Smooth muscle cell (in vitro differentiated cells): Measurements from ENCODE around the gene INPP5A. TPM values are rescaled to one million over a fixed set of nuclear protein-coding genes. Genes with fewer than 3 reads are reported as not detected.

Experiments
- DNase-seq: peaks from one replicate; lab custom pipeline; 2025; ENCODE audit not compliant: unreplicated experiment; lab: John Stamatoyannopoulos, UW
- H2AFZ ChIP-seq: fragments of 200-600 bp; sonication (generic); 2 replicates; pipeline ENCODE4 v1.6.0; 2016; ENCODE audit warnings: antibody characterized with exemption, low read depth, mild to moderate bottlenecking
- H3F3A ChIP-seq: fragments of 200-600 bp; sonication (generic); 2 replicates; pipeline ENCODE4 v1.6.0; 2017; ENCODE audit warnings: antibody characterized with exemption, low read depth
- H3K27ac ChIP-seq: fragments of 200-600 bp; sonication (generic); 2 replicates; pipeline ENCODE4 v1.5.1; 2016; ENCODE audit warnings: low read depth, mild to moderate bottlenecking
- H3K27me3 ChIP-seq: fragments of 200-600 bp; sonication (generic); 2 replicates; pipeline ENCODE4 v1.6.1; 2016; ENCODE audit warnings: low read depth, mild to moderate bottlenecking
- H3K36me3 ChIP-seq: fragments of 200-600 bp; sonication (generic); 2 replicates; pipeline ENCODE4 v1.5.1; 2016; ENCODE audit warnings: low read depth
- H3K4me1 ChIP-seq: fragments of 200-600 bp; sonication (generic); 2 replicates; pipeline ENCODE4 v1.5.1; 2016; ENCODE audit warnings: low read depth
- H3K4me2 ChIP-seq: fragments of 200-600 bp; sonication (generic); 2 replicates; pipeline ENCODE4 v1.6.0; 2016; ENCODE audit warnings: mild to moderate bottlenecking
- H3K4me3 ChIP-seq: fragments of 200-600 bp; sonication (generic); 2 replicates; pipeline ENCODE4 v1.5.1; 2016; ENCODE audit warnings: mild to moderate bottlenecking
- H3K79me2 ChIP-seq: fragments of 200-600 bp; sonication (generic); 2 replicates; pipeline ENCODE4 v1.6.0; 2016; ENCODE audit warnings: low read depth, mild to moderate bottlenecking
- H3K9ac ChIP-seq: fragments of 200-600 bp; sonication (generic); 2 replicates; pipeline ENCODE4 v1.6.0; 2016; ENCODE audit warnings: low read depth
- H3K9me3 ChIP-seq: fragments of 200-600 bp; sonication (generic); replicated peaks from 2 replicates; pipeline ENCODE4 v1.5.1; 2016; ENCODE audit warnings: low read depth
- H4K20me1 ChIP-seq: fragments of 200-600 bp; sonication (generic); 2 replicates; pipeline ENCODE4 v1.6.0; 2016; ENCODE audit warnings: low read depth
- WGBS: methylation state at CpG from one replicate; pipeline ENCODE4 v1.1.7; 2016; ENCODE audit warnings: low lambda C conversion rate; 5-methylcytosine and 5-hydroxymethylcytosine counted together
- polyA plus RNA-seq: library from polyadenylated mRNA; unstranded; fragments of >200 nt; fragmentation: Nextera tagmentation; extraction: Ambion mirVana; gene quantifications from 2 replicates; pipeline ENCODE4 v1.2.1, GENCODE V29; 2016
- total RNA-seq: library from RNA; depleted of rRNA; stranded (reverse); fragments of >200 nt; gene quantifications from 2 replicates; pipeline ENCODE4 v1.2.3, GENCODE V29; 2014
- TF ChIP-seq, protein P1 (sequence below): fragments of 200-600 bp; sonication (generic); IDR thresholded peaks from 2 replicates; pipeline ENCODE4 v1.5.1; 2017; ENCODE audit warnings: borderline replicate concordance, mild to moderate bottlenecking, antibody characterized with exemption; ENCODE audit not compliant: insufficient read depth, poor library complexity, severe bottlenecking

Gene INPP5A
- total and polyA plus RNA-seq, 2 experiments from 2014 or later, result 48.0 to 55.9 TPM

GRCh38 chr10:132603851-132604533 is 66.4 kb downstream of the INPP5A start:
- H3K27me3 ChIP-seq, result no peaks in the 10 kb centered on the region
- TF ChIP-seq, protein P1, sequence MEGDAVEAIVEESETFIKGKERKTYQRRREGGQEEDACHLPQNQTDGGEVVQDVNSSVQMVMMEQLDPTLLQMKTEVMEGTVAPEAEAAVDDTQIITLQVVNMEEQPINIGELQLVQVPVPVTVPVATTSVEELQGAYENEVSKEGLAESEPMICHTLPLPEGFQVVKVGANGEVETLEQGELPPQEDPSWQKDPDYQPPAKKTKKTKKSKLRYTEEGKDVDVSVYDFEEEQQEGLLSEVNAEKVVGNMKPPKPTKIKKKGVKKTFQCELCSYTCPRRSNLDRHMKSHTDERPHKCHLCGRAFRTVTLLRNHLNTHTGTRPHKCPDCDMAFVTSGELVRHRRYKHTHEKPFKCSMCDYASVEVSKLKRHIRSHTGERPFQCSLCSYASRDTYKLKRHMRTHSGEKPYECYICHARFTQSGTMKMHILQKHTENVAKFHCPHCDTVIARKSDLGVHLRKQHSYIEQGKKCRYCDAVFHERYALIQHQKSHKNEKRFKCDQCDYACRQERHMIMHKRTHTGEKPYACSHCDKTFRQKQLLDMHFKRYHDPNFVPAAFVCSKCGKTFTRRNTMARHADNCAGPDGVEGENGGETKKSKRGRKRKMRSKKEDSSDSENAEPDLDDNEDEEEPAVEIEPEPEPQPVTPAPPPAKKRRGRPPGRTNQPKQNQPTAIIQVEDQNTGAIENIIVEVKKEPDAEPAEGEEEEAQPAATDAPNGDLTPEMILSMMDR, result no peak
- H3K27ac ChIP-seq, result no peak overlapping the region
- no peak for DNase-seq
- H3K4me2 ChIP-seq, result no peak overlapping the region
- H3K4me1 ChIP-seq, result peaks cover 2% of the 10 kb centered on the region
- H3K79me2 ChIP-seq, result peaks cover 67% of the 10 kb centered on the region
- H3K36me3 ChIP-seq, result no peaks in the 10 kb centered on the region
- peaks cover 98% of the 10 kb centered on the region for H4K20me1 ChIP-seq
- H3K9me3 ChIP-seq, result peaks cover 8% of the 10 kb centered on the region
- no peak overlapping the region for H3K9ac ChIP-seq
- H3F3A ChIP-seq, result no peaks in the 10 kb centered on the region
- WGBS, result over 99% methylated on average over 19 of the region's 30 CpGs
- H2AFZ ChIP-seq, result no peak overlapping the region
- H3K4me3 ChIP-seq, result no peak overlapping the region

DNA sequence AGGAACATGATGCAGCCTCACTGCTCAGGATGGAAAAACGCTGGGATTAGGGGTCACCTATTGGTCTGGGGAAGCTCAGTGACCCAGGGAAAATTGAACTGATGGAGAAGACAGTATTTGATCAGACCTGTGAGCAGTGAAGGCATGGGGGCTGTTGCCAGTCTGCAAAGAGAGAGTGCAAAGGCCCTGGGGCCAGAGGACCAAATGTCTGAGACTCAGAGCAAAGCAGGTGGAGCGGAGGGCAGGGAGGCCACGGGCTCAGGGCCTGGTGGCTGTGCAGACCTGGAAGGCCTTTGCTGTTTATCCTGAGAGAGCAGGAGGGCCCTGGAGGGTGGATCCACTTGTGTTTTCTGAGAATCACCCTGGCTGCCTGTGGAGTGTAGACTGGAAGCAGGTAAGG is 67.1 kb downstream of the INPP5A start:
- Histone ChIP-seq H3K9me3 (peaks cover 8% of the 10 kb centered on the region), H3K27me3 (no peaks in the 10 kb centered on the region), H3F3A (no peaks in the 10 kb centered on the region), H3K36me3 (no peaks in the 10 kb centered on the region), H3K4me1 (peaks cover 2% of the 10 kb centered on the region), H4K20me1 (peaks cover 98% of the 10 kb centered on the region), H3K9ac (no peak overlapping the region), H3K4me2 (no peak overlapping the region), H3K4me3 (no peak overlapping the region), H2AFZ (no peak overlapping the region), H3K27ac (no peak overlapping the region), H3K79me2 (peaks cover 67% of the 10 kb centered on the region)
- WGBS, result 100% methylated on average over 3 of the region's 3 CpGs
- no peak for DNase-seq
- TF ChIP-seq, protein P1, result no peak

DNA sequence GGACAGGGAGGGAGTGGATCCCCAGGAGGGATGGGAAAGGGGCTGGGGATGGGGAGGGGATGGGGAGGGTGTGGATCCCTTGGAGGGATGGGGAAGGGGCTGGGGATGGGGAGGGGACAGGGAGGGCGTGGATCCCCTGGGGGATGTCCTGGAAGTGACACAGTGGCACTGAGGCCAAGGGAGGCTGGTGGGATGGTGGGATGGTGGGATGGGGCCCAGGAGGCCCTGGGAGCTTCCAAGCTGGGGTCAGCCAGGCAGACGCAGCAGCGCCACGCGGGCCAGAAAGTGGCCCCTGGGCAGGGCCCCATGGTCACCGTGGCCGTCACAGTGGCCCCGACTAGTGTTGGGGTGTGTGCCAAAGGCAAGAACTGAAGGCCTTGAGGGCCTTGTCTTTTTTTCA is 67.8 kb downstream of the INPP5A start:
- H3K9ac ChIP-seq, result no peak overlapping the region
- H3F3A ChIP-seq, result no peaks in the 10 kb centered on the region
- H3K27ac ChIP-seq, result no peak overlapping the region
- H3K36me3 ChIP-seq, result no peaks in the 10 kb centered on the region
- peaks cover 61% of the 10 kb centered on the region for H3K79me2 ChIP-seq
- 86% methylated on average over 7 of the region's 8 CpGs for WGBS
- H3K4me2 ChIP-seq, result no peak overlapping the region
- peaks cover 98% of the 10 kb centered on the region for H4K20me1 ChIP-seq
- no peaks in the 10 kb centered on the region for H3K27me3 ChIP-seq
- H3K4me3 ChIP-seq, result no peak overlapping the region
- H3K9me3 ChIP-seq, result peaks cover 6% of the 10 kb centered on the region
- TF ChIP-seq, protein P1, result no peak
- H3K4me1 ChIP-seq, result peaks cover 2% of the 10 kb centered on the region
- no peak overlapping the region for H2AFZ ChIP-seq
- no peak for DNase-seq

DNA sequence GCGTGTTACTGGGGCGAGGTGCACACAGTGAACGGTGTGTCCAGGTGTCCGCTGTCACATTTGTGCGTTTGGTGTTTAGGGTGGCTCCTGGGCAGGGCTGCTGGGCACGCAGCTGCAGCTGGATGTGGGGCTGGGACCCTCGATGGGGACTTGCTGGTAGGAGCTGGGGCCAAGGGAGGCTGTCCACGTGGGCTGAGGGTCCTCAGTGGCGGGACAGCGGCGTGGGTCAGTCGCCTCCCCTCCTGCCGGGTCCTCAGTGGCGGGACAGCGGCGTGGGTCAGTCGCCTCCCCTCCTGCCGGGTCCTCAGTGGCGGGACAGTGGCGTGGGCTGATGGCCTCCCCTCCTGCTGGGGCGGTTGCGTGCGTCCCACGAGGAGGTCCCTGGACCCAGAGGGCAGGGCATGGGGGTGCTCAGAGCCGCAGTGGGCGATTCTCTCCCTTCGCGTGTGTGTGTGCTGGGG is 68.5 kb downstream of the INPP5A start:
- H3K9ac ChIP-seq, result no peak overlapping the region
- H3K27me3 ChIP-seq, result no peaks in the 10 kb centered on the region
- H3K79me2 ChIP-seq, result peaks cover 54% of the 10 kb centered on the region
- H2AFZ ChIP-seq, result no peak overlapping the region
- 97% methylated on average over 21 of the region's 28 CpGs for WGBS
- H3K27ac ChIP-seq, result no peak overlapping the region
- H4K20me1 ChIP-seq, result peaks cover 98% of the 10 kb centered on the region
- TF ChIP-seq, protein P1, result no peak
- H3K4me2 ChIP-seq, result no peak overlapping the region
- no peaks in the 10 kb centered on the region for H3F3A ChIP-seq
- no peak overlapping the region for H3K4me3 ChIP-seq
- H3K9me3 ChIP-seq, result no peaks in the 10 kb centered on the region
- peaks cover 2% of the 10 kb centered on the region for H3K4me1 ChIP-seq
- no peak for DNase-seq
- H3K36me3 ChIP-seq, result no peaks in the 10 kb centered on the region
